ENCODE measurements around the gene DNHD1.

DNA sequence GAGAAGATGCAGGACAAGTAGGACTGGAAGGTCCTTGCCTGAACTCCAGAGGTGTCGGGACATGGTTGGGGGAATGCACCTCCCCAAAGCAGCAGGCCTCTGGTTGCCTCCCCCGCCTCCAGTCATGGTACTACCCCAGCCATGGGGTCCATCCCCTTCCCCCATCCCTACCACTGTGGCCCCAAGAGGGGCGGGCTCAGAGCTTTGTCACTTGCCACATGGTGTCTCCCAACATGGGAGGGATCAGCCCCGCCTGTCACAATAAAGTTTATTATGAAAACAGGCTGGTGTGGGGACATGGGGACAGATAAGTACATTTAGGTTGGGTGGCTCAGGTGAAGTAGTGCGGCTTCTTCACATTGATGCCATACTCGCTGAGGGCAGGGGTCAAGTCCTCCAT, 113.5 kb downstream of the DNHD1 start:
- TF ChIP-seq POLR2A (IDR thresholded peaks at IDR 0.05) (no peak), CTCF (IDR thresholded peaks at IDR 0.05) (no peak)

Data from stomach (tissue), 4 donors.